WTC11 (cell line): ENCODE results near the gene MBD2. TPM values are rescaled to one million over a fixed set of nuclear protein-coding genes. Genes with fewer than 3 reads are reported as not detected.

Experiments
- ATAC-seq: fragments of 200-7000 bp; cut with Tn5 transposase; 2 replicates; pipeline ENCODE4 v1.10.0; 2021; ENCODE audit warnings: mild to moderate bottlenecking, moderate library complexity
- CTCF ChIA-PET: fragments of 300-600 bp; sonication (Branson Sonifier 250); formaldehyde crosslinking; loops from one replicate; lab custom pipeline; 2021; ENCODE audit warnings: antibody characterized with exemption; lab: Charles Lee
- POLR2A ChIA-PET: fragments of 350-600 bp; sonication (Branson Sonifier 250); formaldehyde crosslinking; loops from one replicate; lab custom pipeline; 2021; ENCODE audit warnings: antibody characterized with exemption; lab: Charles Lee
- DNase-seq: peaks from one replicate; pipeline ENCODE4 v3.0.0; 2021; ENCODE audit warnings: low spot score
- H3K27ac Mint-ChIP-seq: 2 replicates; pipeline ENCODE4 v1.8.0; 2021; ENCODE audit warnings: mixed read lengths
- H3K27me3 Mint-ChIP-seq: 2 replicates; pipeline ENCODE4 v1.8.0; 2021; ENCODE audit warnings: low read depth, mild to moderate bottlenecking, moderate library complexity, mixed read lengths
- H3K36me3 Mint-ChIP-seq: 2 replicates; pipeline ENCODE4 v1.8.0; 2021; ENCODE audit warnings: mixed read lengths
- H3K4me1 Mint-ChIP-seq: 2 replicates; pipeline ENCODE4 v1.8.0; 2022; ENCODE audit warnings: mixed read lengths
- H3K4me3 Mint-ChIP-seq: 2 replicates; pipeline ENCODE4 v1.8.0; 2021; ENCODE audit warnings: mild to moderate bottlenecking, moderate library complexity, mixed read lengths
- H3K9me3 Mint-ChIP-seq: 2 replicates; pipeline ENCODE4 v1.8.0; 2021; ENCODE audit warnings: mixed read lengths
- AR ChIP-seq: fragments of 250-450 bp; sonication (Bioruptor Pico); IDR thresholded peaks from 2 replicates; pipeline ENCODE4 v1.9.0; 2021; ENCODE audit warnings: mild to moderate bottlenecking
- CDX4 ChIP-seq: fragments of 250-450 bp; sonication (Bioruptor Pico); IDR thresholded peaks from 2 replicates; pipeline ENCODE4 v1.9.0; 2021; ENCODE audit warnings: moderate library complexity, mild to moderate bottlenecking, inconsistent platforms, borderline replicate concordance
- HMGA2 ChIP-seq: fragments of 250-450 bp; sonication (Bioruptor Pico); IDR thresholded peaks from 2 replicates; pipeline ENCODE4 v1.4.0; 2021; ENCODE audit warnings: mild to moderate bottlenecking, moderate library complexity
- IRF2 ChIP-seq: sonication (generic); formaldehyde crosslinking; IDR thresholded peaks from 2 replicates; pipeline ENCODE4 v1.8.0; 2022; ENCODE audit warnings: low read depth, missing genetic modification reagents, borderline replicate concordance
- MLX ChIP-seq: sonication (generic); formaldehyde crosslinking; IDR thresholded peaks from 2 replicates; pipeline ENCODE4 v1.8.1; 2023; ENCODE audit warnings: mild to moderate bottlenecking, missing genetic modification reagents, moderate library complexity
- NFATC4 ChIP-seq: fragments of 250-450 bp; sonication (Bioruptor Pico); IDR thresholded peaks from 2 replicates; pipeline ENCODE4 v1.9.0; 2021; ENCODE audit warnings: mild to moderate bottlenecking
- NFYB ChIP-seq: sonication (generic); formaldehyde crosslinking; conservative IDR thresholded peaks from 2 replicates; pipeline ENCODE4 v1.8.0; 2022; ENCODE audit warnings: low read depth, missing genetic modification reagents
- NR1H2 ChIP-seq: sonication (generic); formaldehyde crosslinking; IDR thresholded peaks from 2 replicates; pipeline ENCODE4 v1.9.0; 2021; ENCODE audit warnings: mild to moderate bottlenecking, moderate library complexity, missing genetic modification reagents
- OVOL2 ChIP-seq: fragments of 250-450 bp; sonication (Bioruptor Pico); IDR thresholded peaks from 2 replicates; pipeline ENCODE4 v1.9.0; 2021; ENCODE audit warnings: mild to moderate bottlenecking, borderline replicate concordance
- PRRX2 ChIP-seq: fragments of 250-450 bp; sonication (Bioruptor Pico); IDR thresholded peaks from 2 replicates; pipeline ENCODE4 v1.8.0; 2021; ENCODE audit warnings: mild to moderate bottlenecking
- SP1 ChIP-seq: sonication (generic); formaldehyde crosslinking; conservative IDR thresholded peaks from 2 replicates; pipeline ENCODE4 v1.8.1; 2022; ENCODE audit warnings: missing genetic modification reagents
- TEAD1 ChIP-seq: sonication (generic); formaldehyde crosslinking; IDR thresholded peaks from 2 replicates; pipeline ENCODE4 v1.8.0; 2022; ENCODE audit warnings: mild to moderate bottlenecking, missing genetic modification reagents
- TEAD4 ChIP-seq: sonication (generic); formaldehyde crosslinking; IDR thresholded peaks from 2 replicates; pipeline ENCODE4 v1.8.0; 2022; ENCODE audit warnings: mild to moderate bottlenecking, missing genetic modification reagents
- ZNF263 ChIP-seq: sonication (generic); formaldehyde crosslinking; IDR thresholded peaks from 2 replicates; pipeline ENCODE4 v1.8.1; 2022; ENCODE audit warnings: low read depth, mild to moderate bottlenecking, moderate library complexity, missing genetic modification reagents
- ZNF423 ChIP-seq: fragments of 250-450 bp; sonication (Bioruptor Pico); IDR thresholded peaks from 2 replicates; pipeline ENCODE4 v2.1.2; 2022; ENCODE audit warnings: mild to moderate bottlenecking, moderate library complexity
- total RNA-seq: library from RNA; stranded (reverse); gene quantifications from 3 replicates; pipeline ENCODE4 v1.2.3, GENCODE V29; 2021
- TF ChIP-seq, protein P1 (sequence below): sonication (generic); formaldehyde crosslinking; IDR thresholded peaks from 2 replicates; pipeline ENCODE4 v1.8.1; 2023; ENCODE audit warnings: mild to moderate bottlenecking, missing genetic modification reagents, borderline replicate concordance
- TF ChIP-seq, protein P2 (sequence below): fragments of 250-450 bp; sonication (Bioruptor Pico); conservative IDR thresholded peaks from 2 replicates; pipeline ENCODE4 v1.9.0; 2021; ENCODE audit warnings: mild to moderate bottlenecking

MBD2 gene
- total RNA-seq, 1 experiment from 2014 or later, result 42.7 TPM

GRCh38 chr18:54240629-54241107 lies 16.2 kb upstream of the MBD2 start:
- Mint-ChIP-seq H3K4me3 (no peak overlapping the region), H3K4me1 (peaks cover 16% of the 10 kb centered on the region), H3K36me3 (no peaks in the 10 kb centered on the region), H3K27me3 (no peaks in the 10 kb centered on the region), H3K27ac (no peak overlapping the region), H3K9me3 (no peaks in the 10 kb centered on the region; the same call in 1 of the 2 replicates)
- ATAC-seq (no peak; the same call in 1 of the 2 replicates), DNase-seq (no peak)
- ChIA-PET POLR2A (no interaction called here), CTCF (interaction anchor here (1.1 to 1.9 kb wide), 3 partner anchors 8 to 117 kb away, joined by 3 to 5 read pairs (median 5); partner anchors contain the start of genes C18orf54 and STARD6)
- TF ChIP-seq OVOL2 (CRISPR knock-in tag) (no peak), NR1H2 (CRISPR knock-in tag) (no peak), ZNF263 (CRISPR knock-in tag) (no peak), NFATC4 (no peak), PRRX2 (CRISPR knock-in tag) (no peak), CDX4 (CRISPR knock-in tag) (no peak), SP1 (CRISPR knock-in tag) (no peak), AR (CRISPR knock-in tag) (no peak), TEAD4 (CRISPR knock-in tag) (no peak), IRF2 (CRISPR knock-in tag) (no peak), ZNF423 (CRISPR knock-in tag) (no peak), MLX (no peak), TEAD1 (no peak), HMGA2 (CRISPR knock-in tag) (no peak), NFYB (CRISPR knock-in tag) (no peak)
- TF ChIP-seq, protein P1, sequence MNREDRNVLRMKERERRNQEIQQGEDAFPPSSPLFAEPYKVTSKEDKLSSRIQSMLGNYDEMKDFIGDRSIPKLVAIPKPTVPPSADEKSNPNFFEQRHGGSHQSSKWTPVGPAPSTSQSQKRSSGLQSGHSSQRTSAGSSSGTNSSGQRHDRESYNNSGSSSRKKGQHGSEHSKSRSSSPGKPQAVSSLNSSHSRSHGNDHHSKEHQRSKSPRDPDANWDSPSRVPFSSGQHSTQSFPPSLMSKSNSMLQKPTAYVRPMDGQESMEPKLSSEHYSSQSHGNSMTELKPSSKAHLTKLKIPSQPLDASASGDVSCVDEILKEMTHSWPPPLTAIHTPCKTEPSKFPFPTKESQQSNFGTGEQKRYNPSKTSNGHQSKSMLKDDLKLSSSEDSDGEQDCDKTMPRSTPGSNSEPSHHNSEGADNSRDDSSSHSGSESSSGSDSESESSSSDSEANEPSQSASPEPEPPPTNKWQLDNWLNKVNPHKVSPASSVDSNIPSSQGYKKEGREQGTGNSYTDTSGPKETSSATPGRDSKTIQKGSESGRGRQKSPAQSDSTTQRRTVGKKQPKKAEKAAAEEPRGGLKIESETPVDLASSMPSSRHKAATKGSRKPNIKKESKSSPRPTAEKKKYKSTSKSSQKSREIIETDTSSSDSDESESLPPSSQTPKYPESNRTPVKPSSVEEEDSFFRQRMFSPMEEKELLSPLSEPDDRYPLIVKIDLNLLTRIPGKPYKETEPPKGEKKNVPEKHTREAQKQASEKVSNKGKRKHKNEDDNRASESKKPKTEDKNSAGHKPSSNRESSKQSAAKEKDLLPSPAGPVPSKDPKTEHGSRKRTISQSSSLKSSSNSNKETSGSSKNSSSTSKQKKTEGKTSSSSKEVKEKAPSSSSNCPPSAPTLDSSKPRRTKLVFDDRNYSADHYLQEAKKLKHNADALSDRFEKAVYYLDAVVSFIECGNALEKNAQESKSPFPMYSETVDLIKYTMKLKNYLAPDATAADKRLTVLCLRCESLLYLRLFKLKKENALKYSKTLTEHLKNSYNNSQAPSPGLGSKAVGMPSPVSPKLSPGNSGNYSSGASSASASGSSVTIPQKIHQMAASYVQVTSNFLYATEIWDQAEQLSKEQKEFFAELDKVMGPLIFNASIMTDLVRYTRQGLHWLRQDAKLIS (CRISPR knock-in tag), result no peak
- TF ChIP-seq, protein P2, sequence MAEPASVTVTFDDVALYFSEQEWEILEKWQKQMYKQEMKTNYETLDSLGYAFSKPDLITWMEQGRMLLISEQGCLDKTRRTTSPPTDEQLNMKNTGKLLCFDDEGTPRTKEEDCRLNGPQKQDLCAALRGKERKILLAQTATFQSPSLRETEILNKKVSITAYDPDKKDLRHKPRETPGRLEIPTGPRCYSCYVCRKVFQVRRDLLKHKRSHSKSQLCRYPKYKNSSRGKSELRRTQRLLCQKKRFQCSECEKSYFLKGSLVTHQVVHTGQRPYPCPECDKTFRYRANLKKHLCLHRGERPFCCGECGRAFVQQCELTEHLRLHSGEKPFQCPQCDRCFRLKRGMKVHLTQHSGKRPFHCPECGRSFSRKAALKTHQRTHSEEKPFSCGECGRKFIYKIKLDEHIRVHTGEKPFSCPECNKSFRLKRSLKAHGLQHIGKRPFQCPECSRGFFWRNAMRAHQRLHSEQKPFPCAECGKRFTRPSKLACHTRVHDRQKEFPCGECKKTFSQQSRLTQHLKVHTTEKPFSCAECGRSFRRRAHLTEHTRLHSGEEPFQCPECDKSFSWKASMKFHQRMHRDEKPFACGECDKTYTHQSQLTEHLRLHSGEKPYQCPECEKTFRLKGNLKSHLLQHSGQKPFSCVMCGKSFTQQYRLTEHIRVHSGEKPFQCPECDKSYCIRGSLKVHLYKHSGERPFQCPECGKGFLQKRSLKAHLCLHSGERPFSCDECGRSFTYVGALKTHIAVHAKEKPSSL (CRISPR knock-in tag), result no peak
